Measurements from ENCODE around the gene ZAR1L.

The ZAR1L gene

DNA sequence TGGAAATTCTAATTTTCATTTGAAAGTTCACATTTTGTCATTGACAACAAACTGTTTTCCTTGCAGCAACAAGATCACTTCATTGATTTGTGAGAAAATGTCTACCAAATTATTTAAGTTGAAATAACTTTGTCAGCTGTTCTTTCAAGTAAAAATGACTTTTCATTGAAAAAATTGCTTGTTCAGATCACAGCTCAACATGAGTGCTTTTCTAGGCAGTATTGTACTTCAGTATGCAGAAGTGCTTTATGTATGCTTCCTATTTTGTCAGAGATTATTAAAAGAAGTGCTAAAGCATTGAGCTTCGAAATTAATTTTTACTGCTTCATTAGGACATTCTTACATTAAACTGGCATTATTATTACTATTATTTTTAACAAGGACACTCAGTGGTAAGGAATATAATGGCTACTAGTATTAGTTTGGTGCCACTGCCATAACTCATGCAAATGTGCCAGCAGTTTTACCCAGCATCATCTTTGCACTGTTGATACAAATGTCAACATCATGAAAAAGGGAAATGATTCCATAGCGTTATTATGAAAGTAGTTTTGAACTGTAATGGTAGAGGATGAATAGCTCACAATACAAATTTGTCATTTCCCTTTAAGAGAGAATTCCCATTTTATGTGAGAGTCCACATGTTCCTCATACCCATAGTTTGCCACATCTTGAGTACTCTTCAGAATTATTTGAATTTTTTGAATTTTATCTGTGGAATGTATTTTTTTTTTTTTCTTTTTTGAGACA lies 2.7 kb upstream of the ZAR1L start:
- TF ChIP-seq EZH2phosphoT487 (IDR thresholded peaks at IDR 0.05; ENCODE audit: borderline replicate concordance) = no peak
- TF ChIP-seq, protein P1, sequence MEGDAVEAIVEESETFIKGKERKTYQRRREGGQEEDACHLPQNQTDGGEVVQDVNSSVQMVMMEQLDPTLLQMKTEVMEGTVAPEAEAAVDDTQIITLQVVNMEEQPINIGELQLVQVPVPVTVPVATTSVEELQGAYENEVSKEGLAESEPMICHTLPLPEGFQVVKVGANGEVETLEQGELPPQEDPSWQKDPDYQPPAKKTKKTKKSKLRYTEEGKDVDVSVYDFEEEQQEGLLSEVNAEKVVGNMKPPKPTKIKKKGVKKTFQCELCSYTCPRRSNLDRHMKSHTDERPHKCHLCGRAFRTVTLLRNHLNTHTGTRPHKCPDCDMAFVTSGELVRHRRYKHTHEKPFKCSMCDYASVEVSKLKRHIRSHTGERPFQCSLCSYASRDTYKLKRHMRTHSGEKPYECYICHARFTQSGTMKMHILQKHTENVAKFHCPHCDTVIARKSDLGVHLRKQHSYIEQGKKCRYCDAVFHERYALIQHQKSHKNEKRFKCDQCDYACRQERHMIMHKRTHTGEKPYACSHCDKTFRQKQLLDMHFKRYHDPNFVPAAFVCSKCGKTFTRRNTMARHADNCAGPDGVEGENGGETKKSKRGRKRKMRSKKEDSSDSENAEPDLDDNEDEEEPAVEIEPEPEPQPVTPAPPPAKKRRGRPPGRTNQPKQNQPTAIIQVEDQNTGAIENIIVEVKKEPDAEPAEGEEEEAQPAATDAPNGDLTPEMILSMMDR (conservative IDR thresholded peaks at IDR 0.05; ENCODE audit: low read length) = no peak
- peak overlapping the region; percentile 88 for H3K4me2 ChIP-seq (ENCODE audit: low read depth, low read length, poor library complexity, severe bottlenecking)
- H3K36me3 ChIP-seq (ENCODE audit: insufficient read depth, low read length) = no peaks in the 10 kb centered on the region; the same call in 1 of the 2 replicates

DNA sequence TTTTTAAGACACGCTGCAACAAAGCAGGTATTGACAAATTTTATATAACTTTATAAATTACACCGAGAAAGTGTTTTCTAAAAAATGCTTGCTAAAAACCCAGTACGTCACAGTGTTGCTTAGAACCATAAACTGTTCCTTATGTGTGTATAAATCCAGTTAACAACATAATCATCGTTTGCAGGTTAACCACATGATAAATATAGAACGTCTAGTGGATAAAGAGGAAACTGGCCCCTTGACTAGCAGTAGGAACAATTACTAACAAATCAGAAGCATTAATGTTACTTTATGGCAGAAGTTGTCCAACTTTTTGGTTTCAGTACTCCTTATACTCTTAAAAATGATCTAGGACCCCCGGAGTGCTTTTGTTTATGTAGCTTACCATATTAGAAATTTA lies 1.3 kb upstream of the ZAR1L start:
- Histone ChIP-seq H3K79me2 (ENCODE audit: insufficient read depth, low read length) (peaks cover 42% of the 10 kb centered on the region), H3K4me2 (ENCODE audit: low read depth, low read length, poor library complexity, severe bottlenecking) (peak overlapping the region; percentile 88), H3K27me3 (ENCODE audit: insufficient read depth, low read length, poor library complexity, severe bottlenecking) (no peaks in the 10 kb centered on the region), H3K9me3 (ENCODE audit: insufficient read depth, low read depth, low read length) (no peaks in the 10 kb centered on the region), H3K9me2 (replicated peaks; ENCODE audit: low read depth, low read length) (no peaks in the 10 kb centered on the region), H3F3A (ENCODE audit: low read depth) (no peaks in the 10 kb centered on the region), H3K9ac (ENCODE audit: low read depth, low read length, poor library complexity, severe bottlenecking) (peak overlapping the region; percentile 87), H4K20me1 (ENCODE audit: insufficient read depth, low read length, poor library complexity, severe bottlenecking) (peaks cover 6% of the 10 kb centered on the region), H3K4me3 (ENCODE audit: low read length, poor library complexity, severe bottlenecking) (peak overlapping the region; percentile 83), H3K36me3 (ENCODE audit: insufficient read depth, low read length) (no peaks in the 10 kb centered on the region), H3K4me1 (ENCODE audit: insufficient read depth, low read length, poor library complexity, severe bottlenecking) (peaks cover 48% of the 10 kb centered on the region), H2AFZ (ENCODE audit: low read length) (no peak overlapping the region; the same call in 1 of the 2 replicates)
- TF ChIP-seq, protein P1 (conservative IDR thresholded peaks at IDR 0.05; ENCODE audit: low read length) = no peak
- no peak for TF ChIP-seq EZH2phosphoT487 (IDR thresholded peaks at IDR 0.05; ENCODE audit: borderline replicate concordance)

More for the DNA sequence above, 2.7 kb upstream of the ZAR1L start:
- Histone ChIP-seq H3K27me3 (ENCODE audit: insufficient read depth, low read length, poor library complexity, severe bottlenecking) (no peaks in the 10 kb centered on the region), H3K4me1 (ENCODE audit: insufficient read depth, low read length, poor library complexity, severe bottlenecking) (peaks cover 48% of the 10 kb centered on the region), H2AFZ (ENCODE audit: low read length) (no peak overlapping the region), H3K4me3 (ENCODE audit: low read length, poor library complexity, severe bottlenecking) (peak overlapping the region; percentile 83), H3K9me2 (replicated peaks; ENCODE audit: low read depth, low read length) (no peaks in the 10 kb centered on the region), H3K9ac (ENCODE audit: low read depth, low read length, poor library complexity, severe bottlenecking) (no peak overlapping the region), H3F3A (ENCODE audit: low read depth) (no peaks in the 10 kb centered on the region), H3K9me3 (ENCODE audit: insufficient read depth, low read depth, low read length) (no peaks in the 10 kb centered on the region), H4K20me1 (ENCODE audit: insufficient read depth, low read length, poor library complexity, severe bottlenecking) (peaks cover 6% of the 10 kb centered on the region), H3K79me2 (ENCODE audit: insufficient read depth, low read length) (peaks cover 53% of the 10 kb centered on the region)

DNA sequence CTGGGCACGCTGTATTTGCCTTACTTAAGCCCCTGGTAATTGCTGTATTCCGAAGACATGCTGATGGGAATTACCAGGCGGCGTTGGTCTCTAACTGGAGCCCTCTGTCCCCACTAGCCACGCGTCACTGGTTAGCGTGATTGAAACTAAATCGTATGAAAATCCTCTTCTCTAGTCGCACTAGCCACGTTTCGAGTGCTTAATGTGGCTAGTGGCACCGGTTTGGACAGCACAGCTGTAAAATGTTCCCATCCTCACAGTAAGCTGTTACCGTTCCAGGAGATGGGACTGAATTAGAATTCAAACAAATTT lies 821 bp upstream of the ZAR1L start:
- H3K9me2 ChIP-seq (replicated peaks; ENCODE audit: low read depth, low read length) = no peaks in the 10 kb centered on the region
- peaks cover 42% of the 10 kb centered on the region for H3K4me1 ChIP-seq (ENCODE audit: insufficient read depth, low read length, poor library complexity, severe bottlenecking)
- peak overlapping the region; percentile 88 for H3K4me2 ChIP-seq (ENCODE audit: low read depth, low read length, poor library complexity, severe bottlenecking)
- H2AFZ ChIP-seq (ENCODE audit: low read length) = peak overlapping the region; percentile 87
- TF ChIP-seq EZH2phosphoT487 (IDR thresholded peaks at IDR 0.05; ENCODE audit: borderline replicate concordance) = no peak
- TF ChIP-seq, protein P1 (conservative IDR thresholded peaks at IDR 0.05; ENCODE audit: low read length) = no peak
- H3K9me3 ChIP-seq (ENCODE audit: insufficient read depth, low read depth, low read length) = no peaks in the 10 kb centered on the region
- H3K4me3 ChIP-seq (ENCODE audit: low read length, poor library complexity, severe bottlenecking) = peak overlapping the region; percentile 83
- peaks cover 6% of the 10 kb centered on the region for H4K20me1 ChIP-seq (ENCODE audit: insufficient read depth, low read length, poor library complexity, severe bottlenecking)
- no peaks in the 10 kb centered on the region for H3K27me3 ChIP-seq (ENCODE audit: insufficient read depth, low read length, poor library complexity, severe bottlenecking)
- H3K36me3 ChIP-seq (ENCODE audit: insufficient read depth, low read length) = no peaks in the 10 kb centered on the region
- no peaks in the 10 kb centered on the region for H3F3A ChIP-seq (ENCODE audit: low read depth)
- peaks cover 38% of the 10 kb centered on the region for H3K79me2 ChIP-seq (ENCODE audit: insufficient read depth, low read length)
- H3K9ac ChIP-seq (ENCODE audit: low read depth, low read length, poor library complexity, severe bottlenecking) = peak overlapping the region; percentile 87

Measured in Loucy (cell line).